ENCODE results near the gene UNC5A.

DNA sequence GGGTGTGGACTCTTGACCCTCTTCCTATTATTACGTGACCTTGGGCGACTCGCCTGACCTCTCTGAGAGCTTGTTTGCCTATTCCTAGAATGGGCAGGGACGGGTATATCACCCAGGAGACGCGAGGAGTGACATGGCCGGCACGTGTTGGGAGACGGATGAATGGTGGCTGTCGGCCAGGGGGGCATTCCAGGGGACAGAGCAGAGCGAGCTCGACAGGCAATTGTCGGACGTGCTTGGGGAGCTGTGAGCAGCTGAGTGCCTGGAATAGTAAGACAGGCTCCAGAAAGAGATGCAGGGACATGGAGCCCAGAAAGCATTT, 29.3 kb upstream of the UNC5A start:
- no peak for TF ChIP-seq MAX (IDR thresholded peaks at IDR 0.05)
- TF ChIP-seq, protein P1, sequence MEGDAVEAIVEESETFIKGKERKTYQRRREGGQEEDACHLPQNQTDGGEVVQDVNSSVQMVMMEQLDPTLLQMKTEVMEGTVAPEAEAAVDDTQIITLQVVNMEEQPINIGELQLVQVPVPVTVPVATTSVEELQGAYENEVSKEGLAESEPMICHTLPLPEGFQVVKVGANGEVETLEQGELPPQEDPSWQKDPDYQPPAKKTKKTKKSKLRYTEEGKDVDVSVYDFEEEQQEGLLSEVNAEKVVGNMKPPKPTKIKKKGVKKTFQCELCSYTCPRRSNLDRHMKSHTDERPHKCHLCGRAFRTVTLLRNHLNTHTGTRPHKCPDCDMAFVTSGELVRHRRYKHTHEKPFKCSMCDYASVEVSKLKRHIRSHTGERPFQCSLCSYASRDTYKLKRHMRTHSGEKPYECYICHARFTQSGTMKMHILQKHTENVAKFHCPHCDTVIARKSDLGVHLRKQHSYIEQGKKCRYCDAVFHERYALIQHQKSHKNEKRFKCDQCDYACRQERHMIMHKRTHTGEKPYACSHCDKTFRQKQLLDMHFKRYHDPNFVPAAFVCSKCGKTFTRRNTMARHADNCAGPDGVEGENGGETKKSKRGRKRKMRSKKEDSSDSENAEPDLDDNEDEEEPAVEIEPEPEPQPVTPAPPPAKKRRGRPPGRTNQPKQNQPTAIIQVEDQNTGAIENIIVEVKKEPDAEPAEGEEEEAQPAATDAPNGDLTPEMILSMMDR (IDR thresholded peaks at IDR 0.05 in 2 of 3, conservative IDR thresholded peaks at IDR 0.05 in 1 of 3; ENCODE audit: borderline replicate concordance in 1 of 3, insufficient read depth in 1 of 3, low read depth in 2 of 3, low read length in 2 of 3), result no peak
